HG03025 (cell line): ENCODE results near the gene DNM3.

Experiments used
- ATAC-seq: cut with Tn5 transposase; IDR thresholded peaks from one replicate; pipeline ENCODE4 v1.9.1; 2021; ENCODE audit warnings: mild to moderate bottlenecking, moderate library complexity; ENCODE audit not compliant: unreplicated experiment, low FRiP score

The DNM3 gene

GRCh38 chr1:171867236-171867635 lies 25.9 kb downstream of the DNM3 start:
- no peak for ATAC-seq

- no peak for ATAC-seq
These were observed 27.0 kb downstream of the DNM3 start for GRCh38 chr1:171868217-171868803.

- no peak for ATAC-seq
These were observed 27.8 kb downstream of the DNM3 start for GRCh38 chr1:171869097-171869496.

GRCh38 chr1:171871848-171872247 lies 30.6 kb downstream of the DNM3 start:
- ATAC-seq: no peak

GRCh38 chr1:171872430-171872829 lies 31.1 kb downstream of the DNM3 start:
- ATAC-seq: no peak

- ATAC-seq: no peak
These were observed 32.4 kb downstream of the DNM3 start for GRCh38 chr1:171873664-171874063.

GRCh38 chr1:171877701-171878100 lies 36.4 kb downstream of the DNM3 start:
- ATAC-seq: peak; percentile 89

GRCh38 chr1:171879556-171879955 lies 38.3 kb downstream of the DNM3 start:
- ATAC-seq: no peak

GRCh38 chr1:171881442-171881841 lies 40.1 kb downstream of the DNM3 start:
- ATAC-seq: no peak

GRCh38 chr1:171883849-171884248 lies 42.6 kb downstream of the DNM3 start:
- peak; percentile 51 for ATAC-seq

- no peak for ATAC-seq
These were observed 43.2 kb downstream of the DNM3 start for GRCh38 chr1:171884475-171884874.

- ATAC-seq: no peak
These were observed 48.8 kb downstream of the DNM3 start for GRCh38 chr1:171890131-171890530.

- ATAC-seq: no peak
These were observed 55.8 kb downstream of the DNM3 start for GRCh38 chr1:171896936-171897703.

- ATAC-seq: no peak
These were observed 57.6 kb downstream of the DNM3 start for GRCh38 chr1:171898941-171899340.

- ATAC-seq: no peak
These were observed 58.5 kb downstream of the DNM3 start for GRCh38 chr1:171899838-171900237.

GRCh38 chr1:171901245-171901644 lies 59.9 kb downstream of the DNM3 start:
- ATAC-seq: no peak

- no peak for ATAC-seq
These were observed 61.2 kb downstream of the DNM3 start for GRCh38 chr1:171902527-171902926.

GRCh38 chr1:171904778-171905450 lies 63.6 kb downstream of the DNM3 start:
- no peak for ATAC-seq

- no peak for ATAC-seq
These were observed 68.4 kb downstream of the DNM3 start for GRCh38 chr1:171909711-171910110.

GRCh38 chr1:171910786-171911185 lies 69.5 kb downstream of the DNM3 start:
- ATAC-seq: no peak

GRCh38 chr1:171911506-171911905 lies 70.2 kb downstream of the DNM3 start:
- no peak for ATAC-seq
